ENCODE results near the gene ABHD2.

DNA sequence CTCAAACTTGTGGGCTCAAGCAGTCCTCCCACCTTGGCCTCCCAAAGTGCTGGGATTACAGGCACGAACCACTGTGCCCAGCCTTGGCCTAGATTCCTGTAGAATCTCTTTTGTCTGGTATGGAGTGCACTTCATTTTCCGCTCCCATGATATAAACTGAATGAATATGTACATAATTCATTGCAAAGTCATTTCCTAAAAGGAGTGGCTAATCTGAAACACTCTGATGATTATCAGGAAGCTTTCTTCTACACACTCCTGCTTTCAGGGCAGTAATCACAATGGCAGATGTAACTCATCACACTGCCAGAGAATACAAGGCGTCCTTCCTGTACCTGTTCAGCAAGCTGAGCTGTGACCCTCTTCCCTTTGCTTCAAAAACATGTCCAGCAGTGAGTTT, 104.5 kb downstream of the ABHD2 start:
- TF ChIP-seq POLR2A (IDR thresholded peaks at IDR 0.05) (no peak), EP300 (IDR thresholded peaks at IDR 0.05) (no peak)
- TF ChIP-seq, protein P1, sequence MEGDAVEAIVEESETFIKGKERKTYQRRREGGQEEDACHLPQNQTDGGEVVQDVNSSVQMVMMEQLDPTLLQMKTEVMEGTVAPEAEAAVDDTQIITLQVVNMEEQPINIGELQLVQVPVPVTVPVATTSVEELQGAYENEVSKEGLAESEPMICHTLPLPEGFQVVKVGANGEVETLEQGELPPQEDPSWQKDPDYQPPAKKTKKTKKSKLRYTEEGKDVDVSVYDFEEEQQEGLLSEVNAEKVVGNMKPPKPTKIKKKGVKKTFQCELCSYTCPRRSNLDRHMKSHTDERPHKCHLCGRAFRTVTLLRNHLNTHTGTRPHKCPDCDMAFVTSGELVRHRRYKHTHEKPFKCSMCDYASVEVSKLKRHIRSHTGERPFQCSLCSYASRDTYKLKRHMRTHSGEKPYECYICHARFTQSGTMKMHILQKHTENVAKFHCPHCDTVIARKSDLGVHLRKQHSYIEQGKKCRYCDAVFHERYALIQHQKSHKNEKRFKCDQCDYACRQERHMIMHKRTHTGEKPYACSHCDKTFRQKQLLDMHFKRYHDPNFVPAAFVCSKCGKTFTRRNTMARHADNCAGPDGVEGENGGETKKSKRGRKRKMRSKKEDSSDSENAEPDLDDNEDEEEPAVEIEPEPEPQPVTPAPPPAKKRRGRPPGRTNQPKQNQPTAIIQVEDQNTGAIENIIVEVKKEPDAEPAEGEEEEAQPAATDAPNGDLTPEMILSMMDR (IDR thresholded peaks at IDR 0.05) = no peak

All from tibial nerve (tissue), 4 donors.